ENCODE results near the gene DDX42.

The DDX42 gene

GRCh38 chr17:63819585-63820537 is 45.9 kb downstream of the DDX42 start:
- no peak for TF ChIP-seq CTCF (conservative IDR thresholded peaks at IDR 0.05; ENCODE audit: control insufficient read depth, insufficient read depth, low read depth, low read length)
- no peak for DNase-seq (ENCODE audit: low read depth)
- no peak overlapping the region for H3K4me3 ChIP-seq (ENCODE audit: control insufficient read depth, low read depth, low read length)

- TF ChIP-seq CTCF (conservative IDR thresholded peaks at IDR 0.05; ENCODE audit: control insufficient read depth, insufficient read depth, low read depth, low read length) = no peak
- DNase-seq (ENCODE audit: low read depth) = no peak
- no peak overlapping the region for H3K4me3 ChIP-seq (ENCODE audit: control insufficient read depth, low read depth, low read length)
Measured at GRCh38 chr17:63820963-63821561, 47.1 kb downstream of the DDX42 start.

GRCh38 chr17:63821804-63822203 is 47.8 kb downstream of the DDX42 start:
- TF ChIP-seq CTCF (conservative IDR thresholded peaks at IDR 0.05; ENCODE audit: control insufficient read depth, insufficient read depth, low read depth, low read length) = no peak
- H3K4me3 ChIP-seq (ENCODE audit: control insufficient read depth, low read depth, low read length) = no peak overlapping the region
- DNase-seq (ENCODE audit: low read depth) = no peak

- no peak for DNase-seq (ENCODE audit: low read depth)
- no peak overlapping the region for H3K4me3 ChIP-seq (ENCODE audit: control insufficient read depth, low read depth, low read length)
Measured at GRCh38 chr17:63822537-63822936, 48.6 kb downstream of the DDX42 start.

DNA sequence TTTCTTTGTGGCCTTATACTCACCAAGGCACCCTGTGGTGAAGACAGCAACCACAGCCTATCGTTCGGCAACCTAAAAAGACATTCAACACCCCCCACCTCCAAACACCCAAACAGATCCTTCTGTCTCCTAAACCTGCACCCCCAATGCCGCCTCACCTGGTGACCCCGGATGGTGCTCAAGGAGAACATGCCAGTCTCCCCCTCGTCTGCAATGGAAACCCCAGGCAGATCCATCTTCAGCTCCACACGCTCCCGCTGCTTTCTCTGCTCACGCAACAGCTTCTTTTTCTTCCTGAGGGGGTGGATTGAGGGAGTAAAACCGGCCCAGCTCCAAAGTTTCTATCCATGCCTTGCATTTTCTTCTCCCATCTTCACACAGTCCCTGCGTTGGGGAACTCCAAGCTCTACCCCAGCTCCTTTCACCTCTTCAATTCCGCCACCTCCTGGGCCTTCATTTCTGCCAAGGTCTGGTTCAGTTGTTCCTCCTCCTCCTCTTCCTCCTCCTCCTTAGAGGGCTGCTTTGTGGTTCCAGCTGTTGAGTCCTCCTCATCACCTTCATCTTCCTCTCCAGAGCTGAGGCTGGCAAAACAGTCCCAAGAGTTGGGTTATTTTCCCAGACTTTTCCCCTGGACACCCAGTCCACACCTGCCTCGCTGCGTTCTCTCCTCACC is 49.8 kb downstream of the DDX42 start:
- H3K4me3 ChIP-seq (ENCODE audit: control insufficient read depth, low read depth, low read length) = no peak overlapping the region
- no peak for TF ChIP-seq CTCF (conservative IDR thresholded peaks at IDR 0.05; ENCODE audit: control insufficient read depth, insufficient read depth, low read depth, low read length)
- DNase-seq (ENCODE audit: low read depth) = no peak

More at GRCh38 chr17:63822537-63822936, 48.6 kb downstream of the DDX42 start:
- TF ChIP-seq CTCF (conservative IDR thresholded peaks at IDR 0.05; ENCODE audit: control insufficient read depth, insufficient read depth, low read depth, low read length) = no peak

GRCh38 chr17:63824362-63824761 is 50.4 kb downstream of the DDX42 start:
- H3K4me3 ChIP-seq (ENCODE audit: control insufficient read depth, low read depth, low read length) = no peak overlapping the region
- no peak for DNase-seq (ENCODE audit: low read depth)
- no peak for TF ChIP-seq CTCF (conservative IDR thresholded peaks at IDR 0.05; ENCODE audit: control insufficient read depth, insufficient read depth, low read depth, low read length)
